AG09309 (cell line): ENCODE data around the gene ATP9A.
A peak's percentile ranks its signal among the peaks of the same experiment; 100 is the strongest.

Source experiments
- DNase-seq: peaks from one replicate; pipeline ENCODE4 v3.0.0-alpha.2; 2010; ENCODE audit warnings: low read depth
- H3K4me3 ChIP-seq: 2 replicates; pipeline ENCODE4 v1.5.1; 2011; ENCODE audit warnings: mild to moderate bottlenecking, low read depth, low read length, moderate library complexity; ENCODE audit not compliant: control insufficient read depth
- TF ChIP-seq, protein P1 (sequence below): IDR thresholded peaks from 2 replicates; pipeline ENCODE4 v1.5.1; 2011; ENCODE audit warnings: mild to moderate bottlenecking, low read depth, low read length, inconsistent platforms; ENCODE audit not compliant: insufficient read depth, control insufficient read depth; ENCODE audit errors: missing control alignments

ATP9A gene

DNA sequence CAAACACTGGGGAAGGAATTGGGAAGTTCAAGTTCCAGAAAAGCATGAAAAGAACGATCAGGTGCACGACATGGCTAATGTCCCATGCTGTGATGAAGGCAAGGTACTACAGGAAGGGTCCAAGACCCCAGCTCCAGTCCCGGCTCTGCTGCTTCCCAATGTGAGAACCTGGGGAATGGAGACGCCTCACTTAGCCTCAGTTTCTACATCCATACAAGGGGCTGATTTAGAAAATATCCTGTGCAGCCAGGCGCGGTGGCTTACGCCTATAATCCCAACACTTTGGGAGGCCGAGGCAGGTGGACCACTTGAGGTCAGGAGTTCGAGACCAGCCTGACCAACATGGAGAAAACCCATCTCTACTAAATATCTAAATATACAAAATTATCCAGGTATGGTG, 144.9 kb downstream of the ATP9A start:
- no peak for DNase-seq
- TF ChIP-seq, protein P1, sequence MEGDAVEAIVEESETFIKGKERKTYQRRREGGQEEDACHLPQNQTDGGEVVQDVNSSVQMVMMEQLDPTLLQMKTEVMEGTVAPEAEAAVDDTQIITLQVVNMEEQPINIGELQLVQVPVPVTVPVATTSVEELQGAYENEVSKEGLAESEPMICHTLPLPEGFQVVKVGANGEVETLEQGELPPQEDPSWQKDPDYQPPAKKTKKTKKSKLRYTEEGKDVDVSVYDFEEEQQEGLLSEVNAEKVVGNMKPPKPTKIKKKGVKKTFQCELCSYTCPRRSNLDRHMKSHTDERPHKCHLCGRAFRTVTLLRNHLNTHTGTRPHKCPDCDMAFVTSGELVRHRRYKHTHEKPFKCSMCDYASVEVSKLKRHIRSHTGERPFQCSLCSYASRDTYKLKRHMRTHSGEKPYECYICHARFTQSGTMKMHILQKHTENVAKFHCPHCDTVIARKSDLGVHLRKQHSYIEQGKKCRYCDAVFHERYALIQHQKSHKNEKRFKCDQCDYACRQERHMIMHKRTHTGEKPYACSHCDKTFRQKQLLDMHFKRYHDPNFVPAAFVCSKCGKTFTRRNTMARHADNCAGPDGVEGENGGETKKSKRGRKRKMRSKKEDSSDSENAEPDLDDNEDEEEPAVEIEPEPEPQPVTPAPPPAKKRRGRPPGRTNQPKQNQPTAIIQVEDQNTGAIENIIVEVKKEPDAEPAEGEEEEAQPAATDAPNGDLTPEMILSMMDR, result no peak

DNA sequence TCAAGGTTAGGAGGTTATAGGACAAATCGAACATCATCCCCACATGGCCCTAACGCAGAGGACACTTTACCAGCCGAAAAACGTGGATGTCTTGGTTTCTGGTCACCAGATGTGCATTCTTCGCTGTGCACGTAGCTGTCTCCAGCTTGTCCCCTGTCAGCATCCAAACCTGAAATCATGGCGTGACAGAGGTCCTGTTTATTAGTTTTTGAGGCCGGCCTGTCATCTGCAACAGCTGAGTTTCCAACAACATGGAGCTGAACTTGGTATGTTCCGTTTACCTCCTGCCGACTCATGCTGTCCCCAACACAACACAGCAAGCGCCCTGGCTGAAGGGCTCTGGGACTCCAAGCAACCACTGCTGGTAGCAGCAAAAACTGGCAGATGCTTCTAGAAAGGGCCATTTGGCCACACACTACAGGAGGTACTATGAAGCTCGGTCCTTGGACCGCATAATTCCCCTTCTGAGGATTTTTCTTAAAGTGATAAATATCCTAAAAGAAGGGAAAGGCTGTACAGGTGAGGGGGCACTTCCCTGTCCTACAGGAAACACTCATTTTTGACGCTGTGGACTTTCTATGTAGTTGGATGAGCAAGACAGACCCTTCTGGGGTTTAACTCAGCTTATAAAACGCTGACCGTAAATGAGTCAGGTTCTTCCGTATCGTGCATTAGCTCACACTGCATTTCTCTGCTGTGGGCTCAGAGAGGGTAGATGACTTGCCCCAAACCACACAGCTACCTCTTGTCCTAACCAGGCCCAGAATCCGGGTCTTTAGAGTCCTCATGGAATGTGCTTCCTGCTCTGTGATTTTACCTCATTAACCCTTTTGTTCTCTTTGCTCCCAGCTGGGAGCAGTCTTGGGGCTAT, 146.0 kb downstream of the ATP9A start:
- H3K4me3 ChIP-seq, result no peak overlapping the region
- TF ChIP-seq, protein P1, result no peak
- DNase-seq, result no peak

More for the DNA sequence above, 144.9 kb downstream of the ATP9A start:
- H3K4me3 ChIP-seq, result no peak overlapping the region

DNA sequence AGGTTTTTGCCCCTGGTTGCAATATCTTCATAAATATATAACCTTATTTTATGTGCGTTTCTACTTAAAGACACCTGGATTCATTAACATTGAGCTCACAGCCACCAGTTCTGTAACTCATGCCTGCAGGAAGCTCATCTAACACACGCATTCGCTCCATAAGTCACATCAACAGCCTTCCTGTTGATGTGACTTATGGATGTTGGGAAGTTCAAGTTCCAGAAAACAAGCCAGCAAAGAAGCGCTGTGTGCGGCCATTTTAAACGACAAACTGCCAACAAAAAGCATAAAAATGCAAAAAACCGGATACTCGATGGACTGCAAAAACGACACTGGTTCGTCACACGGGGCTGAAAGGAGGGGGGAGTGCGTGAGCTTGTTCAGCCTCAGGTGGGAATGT, 147.8 kb downstream of the ATP9A start:
- DNase-seq, result no peak
- no peak overlapping the region for H3K4me3 ChIP-seq
- TF ChIP-seq, protein P1, result no peak

DNA sequence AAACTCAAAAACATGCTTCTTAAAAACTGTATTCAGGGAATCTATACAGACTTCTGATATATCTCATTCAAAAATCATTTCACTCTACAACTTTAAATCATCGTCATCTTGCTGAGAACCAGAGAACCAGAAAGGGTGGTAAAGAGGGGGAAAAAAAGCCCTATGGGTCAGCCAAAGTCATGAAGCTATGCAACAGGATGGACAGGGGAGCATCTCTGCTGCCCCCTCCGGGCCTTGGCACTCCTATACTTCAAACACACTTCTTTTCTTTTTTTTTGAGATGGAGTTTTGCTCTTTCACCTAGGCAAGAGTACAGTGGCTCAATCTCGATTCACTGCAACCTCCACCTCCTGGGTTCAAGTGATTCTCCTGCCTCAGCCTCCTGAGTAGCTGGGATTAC, 152.1 kb downstream of the ATP9A start:
- TF ChIP-seq, protein P1, result peak; percentile 23
- H3K4me3 ChIP-seq, result no peak overlapping the region
- DNase-seq, result no peak

DNA sequence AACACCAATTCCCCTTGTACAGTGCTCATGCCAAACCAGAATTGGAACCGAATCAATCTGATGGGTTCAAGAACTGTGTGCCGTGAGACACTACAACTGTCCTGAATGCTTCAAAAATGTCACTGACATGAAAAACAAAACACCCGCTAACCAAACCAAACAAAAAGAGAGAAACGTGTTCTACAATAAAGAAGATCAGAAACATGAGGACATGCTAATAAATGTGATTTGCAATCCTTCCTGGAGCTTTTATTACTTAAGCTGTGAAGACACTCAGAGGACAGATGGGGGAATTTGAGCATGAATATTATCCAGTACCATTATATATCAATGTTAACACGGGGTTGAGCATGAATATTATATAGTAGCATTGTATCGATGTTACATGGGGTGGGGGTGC, 153.5 kb downstream of the ATP9A start:
- DNase-seq, result no peak
- H3K4me3 ChIP-seq, result no peak overlapping the region
- TF ChIP-seq, protein P1, result no peak

DNA sequence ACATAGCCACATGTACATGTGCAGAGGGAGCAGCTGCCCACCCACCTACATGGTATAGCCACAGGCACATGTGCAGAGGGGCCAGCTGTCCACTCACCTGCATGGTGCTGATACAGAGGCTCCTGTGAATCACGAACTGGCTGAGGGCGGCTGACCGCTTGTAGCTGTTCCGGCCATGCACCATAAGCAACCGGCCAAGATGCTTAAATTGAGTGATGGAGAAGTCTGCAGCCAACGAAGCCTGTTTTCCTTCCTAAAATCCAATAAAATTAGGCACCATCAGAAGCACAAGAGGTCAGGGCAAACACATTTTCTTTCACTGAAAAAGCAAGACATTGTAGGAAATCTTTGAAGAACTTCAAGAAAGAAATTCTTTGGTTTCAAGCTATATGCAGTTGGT, 154.6 kb downstream of the ATP9A start:
- TF ChIP-seq, protein P1, result no peak
- DNase-seq, result no peak
- no peak overlapping the region for H3K4me3 ChIP-seq
